Measurements from ENCODE around the gene HNF1B.

Gene HNF1B

GRCh38 chr17:37698132-37698910 is 46.5 kb downstream of the HNF1B start:
- ChIA-PET POLR2A (no interaction called here), CTCF (interaction anchor here (0.9 kb wide), 1 partner anchor 9 kb away, joined by 3 read pairs; no protein-coding TSS in a partner anchor)
- DNase-seq (ENCODE audit: extremely low spot score), result no peak
- no peak for TF ChIP-seq CTCF (IDR thresholded peaks at IDR 0.05; ENCODE audit: control extremely low read depth, extremely low read depth, low read depth, missing control alignments)

- DNase-seq (ENCODE audit: extremely low spot score), result no peak
- POLR2A ChIA-PET, result no interaction called here
- CTCF ChIA-PET, result no interaction called here
- TF ChIP-seq CTCF (IDR thresholded peaks at IDR 0.05; ENCODE audit: control extremely low read depth, extremely low read depth, low read depth, missing control alignments), result no peak
Measured at GRCh38 chr17:37697381-37697780, 47.5 kb downstream of the HNF1B start.

- no peak for TF ChIP-seq CTCF (IDR thresholded peaks at IDR 0.05; ENCODE audit: control extremely low read depth, extremely low read depth, low read depth, missing control alignments)
- CTCF ChIA-PET, result interaction anchor here (2.5 kb wide), 1 partner anchor 95 kb away, joined by 10 read pairs; no protein-coding TSS in a partner anchor
- no peak for DNase-seq (ENCODE audit: extremely low spot score)
- POLR2A ChIA-PET, result no interaction called here
Measured at GRCh38 chr17:37696366-37696765, 48.5 kb downstream of the HNF1B start.

GRCh38 chr17:37695726-37696125 is 49.1 kb downstream of the HNF1B start:
- ChIA-PET POLR2A (no interaction called here), CTCF (interaction anchor here (1.6 to 2.5 kb wide), 3 partner anchors 8 to 96 kb away, joined by 5 to 10 read pairs (median 6); no protein-coding TSS in a partner anchor)
- DNase-seq (ENCODE audit: extremely low spot score), result no peak
- no peak for TF ChIP-seq CTCF (IDR thresholded peaks at IDR 0.05; ENCODE audit: control extremely low read depth, extremely low read depth, low read depth, missing control alignments)

- DNase-seq (ENCODE audit: extremely low spot score), result no peak
- POLR2A ChIA-PET, result no interaction called here
- no peak for TF ChIP-seq CTCF (IDR thresholded peaks at IDR 0.05; ENCODE audit: control extremely low read depth, extremely low read depth, low read depth, missing control alignments)
- CTCF ChIA-PET, result interaction anchor here (1.2 to 2.5 kb wide), 4 partner anchors 9 to 97 kb away, joined by 3 to 10 read pairs (median 6); no protein-coding TSS in a partner anchor
Measured at GRCh38 chr17:37694734-37695133, 50.1 kb downstream of the HNF1B start.

- CTCF ChIA-PET, result no interaction called here
- POLR2A ChIA-PET, result no interaction called here
- no peak for TF ChIP-seq CTCF (IDR thresholded peaks at IDR 0.05; ENCODE audit: control extremely low read depth, extremely low read depth, low read depth, missing control alignments)
Measured at GRCh38 chr17:37693328-37693727, 51.5 kb downstream of the HNF1B start.

More at GRCh38 chr17:37693328-37693727, 51.5 kb downstream of the HNF1B start:
- no peak for DNase-seq (ENCODE audit: extremely low spot score)

Data from GM10248 (cell line).